ENCODE data around the gene SLC9A6.
"Not testable (repeated sequence)": the region's sequence is repeated elsewhere in the genome, so short reads cannot be mapped to it uniquely, and the experiment has no call there.

Gene SLC9A6

GRCh38 chrX:136065044-136065671 lies 79.9 kb downstream of the SLC9A6 start:
- DNase-seq: no peak

- DNase-seq: no peak
These were observed 81.9 kb downstream of the SLC9A6 start for GRCh38 chrX:136067097-136067496.

- no peak for DNase-seq
These were observed 82.7 kb downstream of the SLC9A6 start for GRCh38 chrX:136067966-136068365.

- no peak for DNase-seq
These were observed 91.7 kb downstream of the SLC9A6 start for GRCh38 chrX:136076942-136077341.

GRCh38 chrX:136080766-136081165 lies 95.5 kb downstream of the SLC9A6 start:
- no peak for DNase-seq

- DNase-seq: no peak
These were observed 101.3 kb downstream of the SLC9A6 start for GRCh38 chrX:136086521-136086920.

GRCh38 chrX:136091898-136092297 lies 106.7 kb downstream of the SLC9A6 start:
- DNase-seq: not testable (repeated sequence)

GRCh38 chrX:136094962-136095361 lies 109.7 kb downstream of the SLC9A6 start:
- no peak for DNase-seq

Measured in activated CD8-positive, alpha-beta memory T cell treated with anti-CD3 and anti-CD28 coated beads, Interleukin-2, amount 50 U/mL, for 4 hours (primary cell).